Fibroblast of pulmonary artery (primary cell): ENCODE data around the gene PIK3CB.

Source experiments
- DNase-seq: peaks from one replicate; pipeline ENCODE4 v3.0.0-alpha.2; 2010; ENCODE audit warnings: low read depth
- H3K4me3 ChIP-seq: replicated peaks from 2 replicates; pipeline ENCODE4 v1.5.1; 2011; ENCODE audit warnings: low read depth, mild to moderate bottlenecking, control low read depth, low read length, moderate library complexity
- TF ChIP-seq, protein P1 (sequence below): IDR thresholded peaks from 2 replicates; pipeline ENCODE4 v1.5.1; 2011; ENCODE audit warnings: mild to moderate bottlenecking, control low read depth, low read length, inconsistent platforms; ENCODE audit errors: missing control alignments

PIK3CB gene

DNA sequence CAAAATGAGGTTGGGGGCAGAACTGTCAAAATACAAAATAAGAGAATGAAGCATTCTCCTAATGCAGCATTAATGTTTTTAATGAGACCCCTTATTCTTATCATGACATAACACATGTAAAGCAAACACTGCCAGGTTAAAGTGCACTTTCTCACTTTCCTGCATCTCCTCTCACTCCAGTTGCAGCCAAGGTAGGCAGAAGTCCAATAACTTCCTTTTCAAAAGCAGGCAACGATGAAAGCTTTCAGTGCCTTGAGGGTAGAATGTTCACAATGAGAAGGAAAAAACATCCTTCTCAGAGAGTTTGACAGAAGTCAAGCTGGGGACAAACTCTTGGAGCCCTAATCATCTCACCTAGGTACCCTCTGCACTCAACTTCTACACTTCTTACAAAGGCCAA is 166.6 kb downstream of the PIK3CB start:
- H3K4me3 ChIP-seq, result no peak overlapping the region
- TF ChIP-seq, protein P1, sequence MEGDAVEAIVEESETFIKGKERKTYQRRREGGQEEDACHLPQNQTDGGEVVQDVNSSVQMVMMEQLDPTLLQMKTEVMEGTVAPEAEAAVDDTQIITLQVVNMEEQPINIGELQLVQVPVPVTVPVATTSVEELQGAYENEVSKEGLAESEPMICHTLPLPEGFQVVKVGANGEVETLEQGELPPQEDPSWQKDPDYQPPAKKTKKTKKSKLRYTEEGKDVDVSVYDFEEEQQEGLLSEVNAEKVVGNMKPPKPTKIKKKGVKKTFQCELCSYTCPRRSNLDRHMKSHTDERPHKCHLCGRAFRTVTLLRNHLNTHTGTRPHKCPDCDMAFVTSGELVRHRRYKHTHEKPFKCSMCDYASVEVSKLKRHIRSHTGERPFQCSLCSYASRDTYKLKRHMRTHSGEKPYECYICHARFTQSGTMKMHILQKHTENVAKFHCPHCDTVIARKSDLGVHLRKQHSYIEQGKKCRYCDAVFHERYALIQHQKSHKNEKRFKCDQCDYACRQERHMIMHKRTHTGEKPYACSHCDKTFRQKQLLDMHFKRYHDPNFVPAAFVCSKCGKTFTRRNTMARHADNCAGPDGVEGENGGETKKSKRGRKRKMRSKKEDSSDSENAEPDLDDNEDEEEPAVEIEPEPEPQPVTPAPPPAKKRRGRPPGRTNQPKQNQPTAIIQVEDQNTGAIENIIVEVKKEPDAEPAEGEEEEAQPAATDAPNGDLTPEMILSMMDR, result no peak
- no peak for DNase-seq

- TF ChIP-seq, protein P1, result no peak
- DNase-seq, result no peak
- no peak overlapping the region for H3K4me3 ChIP-seq
Measured at GRCh38 chr3:138657508-138657907, 177.2 kb downstream of the PIK3CB start.

- no peak overlapping the region for H3K4me3 ChIP-seq
- TF ChIP-seq, protein P1, result no peak
- no peak for DNase-seq
Measured at GRCh38 chr3:138653567-138653966, 181.2 kb downstream of the PIK3CB start.

GRCh38 chr3:138649134-138649533 is 185.6 kb downstream of the PIK3CB start:
- DNase-seq, result no peak
- H3K4me3 ChIP-seq, result no peak overlapping the region
- TF ChIP-seq, protein P1, result no peak

GRCh38 chr3:138646513-138646912 is 188.2 kb downstream of the PIK3CB start:
- TF ChIP-seq, protein P1, result no peak
- no peak overlapping the region for H3K4me3 ChIP-seq
- no peak for DNase-seq

GRCh38 chr3:138646008-138646407 is 188.7 kb downstream of the PIK3CB start:
- TF ChIP-seq, protein P1, result no peak
- no peak overlapping the region for H3K4me3 ChIP-seq
- no peak for DNase-seq

DNA sequence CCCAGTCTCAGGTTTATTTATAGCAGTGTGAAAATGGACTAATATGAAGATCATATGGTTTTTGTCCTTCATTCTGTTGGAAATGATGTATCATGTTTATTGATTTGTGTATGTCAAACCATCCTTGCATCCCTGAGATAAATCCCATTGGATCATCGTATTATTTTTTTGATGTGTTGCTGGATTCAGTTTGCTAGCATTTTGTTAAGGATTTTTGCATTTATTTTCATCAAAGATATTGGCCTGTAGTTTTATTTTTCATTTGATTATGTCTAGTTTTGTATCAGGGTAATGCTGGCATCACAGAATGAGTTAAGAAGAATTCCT is 191.8 kb downstream of the PIK3CB start:
- H3K4me3 ChIP-seq, result no peak overlapping the region
- TF ChIP-seq, protein P1, result no peak
- no peak for DNase-seq
